KMS-11 (cell line): ENCODE data around the gene BPIFB1.

Experiments
- H2AFZ ChIP-seq: fragments of 200-600 bp; sonication (generic); 2 replicates; pipeline ENCODE4 v1.6.1; 2016; ENCODE audit warnings: antibody characterized with exemption, mixed run types, low read depth
- H3K27ac ChIP-seq: fragments of 200-600 bp; sonication (generic); 2 replicates; pipeline ENCODE4 v1.6.1; 2016; ENCODE audit warnings: mild to moderate bottlenecking, mixed run types
- H3K27me3 ChIP-seq: fragments of 200-600 bp; sonication (generic); 2 replicates; pipeline ENCODE4 v1.6.1; 2017; ENCODE audit warnings: mild to moderate bottlenecking, low read depth, mixed run types, moderate library complexity; ENCODE audit not compliant: insufficient read depth
- H3K36me3 ChIP-seq: fragments of 200-600 bp; sonication (generic); 2 replicates; pipeline ENCODE4 v1.6.1; 2017; ENCODE audit warnings: mild to moderate bottlenecking, mixed run types; ENCODE audit not compliant: insufficient read depth
- H3K4me1 ChIP-seq: fragments of 200-600 bp; sonication (generic); 2 replicates; pipeline ENCODE4 v1.6.1; 2016; ENCODE audit warnings: mild to moderate bottlenecking, low read depth, mixed run types; ENCODE audit not compliant: poor library complexity, severe bottlenecking
- H3K4me2 ChIP-seq: fragments of 200-600 bp; sonication (generic); 2 replicates; pipeline ENCODE4 v1.7.0; 2016; ENCODE audit warnings: mild to moderate bottlenecking, mixed run types
- H3K4me3 ChIP-seq: fragments of 200-600 bp; sonication (generic); IDR thresholded peaks from 2 replicates; pipeline ENCODE4 v1.6.1; 2017; ENCODE audit warnings: low read depth, low read length, mixed read lengths; ENCODE audit not compliant: insufficient read depth
- H3K79me2 ChIP-seq: fragments of 200-600 bp; sonication (generic); 2 replicates; pipeline ENCODE4 v1.6.1; 2016; ENCODE audit warnings: low read depth, mixed run types; ENCODE audit not compliant: insufficient read depth
- H3K9ac ChIP-seq: fragments of 200-600 bp; sonication (generic); 2 replicates; pipeline ENCODE4 v1.6.1; 2016; ENCODE audit warnings: mild to moderate bottlenecking, mixed run types
- H4K20me1 ChIP-seq: fragments of 200-600 bp; sonication (generic); 2 replicates; pipeline ENCODE4 v1.6.1; 2016; ENCODE audit warnings: mild to moderate bottlenecking, mixed run types; ENCODE audit not compliant: insufficient read depth
- TF ChIP-seq, protein P1 (sequence below): fragments of 200-600 bp; sonication (generic); conservative IDR thresholded peaks from 2 replicates; pipeline ENCODE4 v1.6.1; 2017; ENCODE audit warnings: low read depth, mild to moderate bottlenecking, antibody characterized with exemption, low read length, moderate library complexity, mixed read lengths

Gene BPIFB1

DNA sequence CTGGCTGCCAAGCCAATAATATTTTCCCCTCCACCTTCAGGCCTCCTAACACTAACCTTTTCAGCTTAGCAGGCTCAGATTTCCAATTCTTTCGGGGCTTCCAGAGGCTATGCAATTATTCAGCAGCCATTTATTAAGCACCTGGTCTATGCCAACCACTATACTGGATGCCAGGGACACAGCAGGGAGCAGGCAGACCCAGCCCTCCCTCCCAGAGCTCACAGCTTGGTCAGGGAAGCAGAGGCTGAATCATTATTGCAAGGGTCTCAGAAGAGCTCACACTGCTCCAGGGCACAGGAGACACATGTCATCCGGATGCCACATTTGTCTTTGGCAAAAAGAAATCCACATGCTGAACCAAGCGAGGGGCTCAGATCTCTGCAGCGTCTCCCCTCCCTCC is 1.3 kb downstream of the BPIFB1 start:
- Histone ChIP-seq H3K4me2 (no peak overlapping the region), H3K36me3 (no peaks in the 10 kb centered on the region), H3K4me1 (no peaks in the 10 kb centered on the region), H3K4me3 (no peak overlapping the region), H4K20me1 (no peaks in the 10 kb centered on the region), H3K79me2 (no peaks in the 10 kb centered on the region), H3K9ac (no peak overlapping the region), H3K27ac (no peak overlapping the region), H3K27me3 (peaks cover 32% of the 10 kb centered on the region; the same call in 1 of the 2 replicates), H2AFZ (no peak overlapping the region)
- TF ChIP-seq, protein P1, sequence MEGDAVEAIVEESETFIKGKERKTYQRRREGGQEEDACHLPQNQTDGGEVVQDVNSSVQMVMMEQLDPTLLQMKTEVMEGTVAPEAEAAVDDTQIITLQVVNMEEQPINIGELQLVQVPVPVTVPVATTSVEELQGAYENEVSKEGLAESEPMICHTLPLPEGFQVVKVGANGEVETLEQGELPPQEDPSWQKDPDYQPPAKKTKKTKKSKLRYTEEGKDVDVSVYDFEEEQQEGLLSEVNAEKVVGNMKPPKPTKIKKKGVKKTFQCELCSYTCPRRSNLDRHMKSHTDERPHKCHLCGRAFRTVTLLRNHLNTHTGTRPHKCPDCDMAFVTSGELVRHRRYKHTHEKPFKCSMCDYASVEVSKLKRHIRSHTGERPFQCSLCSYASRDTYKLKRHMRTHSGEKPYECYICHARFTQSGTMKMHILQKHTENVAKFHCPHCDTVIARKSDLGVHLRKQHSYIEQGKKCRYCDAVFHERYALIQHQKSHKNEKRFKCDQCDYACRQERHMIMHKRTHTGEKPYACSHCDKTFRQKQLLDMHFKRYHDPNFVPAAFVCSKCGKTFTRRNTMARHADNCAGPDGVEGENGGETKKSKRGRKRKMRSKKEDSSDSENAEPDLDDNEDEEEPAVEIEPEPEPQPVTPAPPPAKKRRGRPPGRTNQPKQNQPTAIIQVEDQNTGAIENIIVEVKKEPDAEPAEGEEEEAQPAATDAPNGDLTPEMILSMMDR: no peak

DNA sequence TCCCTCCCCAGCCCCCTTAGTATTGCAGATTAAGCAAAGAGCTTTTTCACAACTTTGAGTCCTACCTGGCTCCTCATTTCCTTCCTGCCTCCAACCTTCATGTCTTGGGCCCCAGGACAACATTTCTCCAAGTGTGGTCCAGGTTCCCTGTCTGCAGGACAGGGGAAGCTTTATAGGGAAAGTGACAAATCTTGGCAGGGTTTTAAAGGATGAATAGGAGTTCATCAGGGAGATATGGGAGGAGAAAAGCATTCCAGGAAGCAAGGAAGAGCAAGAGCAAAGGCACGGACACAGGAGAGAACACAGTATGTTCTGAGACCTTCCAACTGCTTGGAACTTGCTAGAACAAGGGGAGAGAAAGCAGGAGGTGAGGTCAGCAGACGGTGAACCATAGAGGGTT is 1.9 kb downstream of the BPIFB1 start:
- H3K4me3 ChIP-seq: no peak overlapping the region

DNA sequence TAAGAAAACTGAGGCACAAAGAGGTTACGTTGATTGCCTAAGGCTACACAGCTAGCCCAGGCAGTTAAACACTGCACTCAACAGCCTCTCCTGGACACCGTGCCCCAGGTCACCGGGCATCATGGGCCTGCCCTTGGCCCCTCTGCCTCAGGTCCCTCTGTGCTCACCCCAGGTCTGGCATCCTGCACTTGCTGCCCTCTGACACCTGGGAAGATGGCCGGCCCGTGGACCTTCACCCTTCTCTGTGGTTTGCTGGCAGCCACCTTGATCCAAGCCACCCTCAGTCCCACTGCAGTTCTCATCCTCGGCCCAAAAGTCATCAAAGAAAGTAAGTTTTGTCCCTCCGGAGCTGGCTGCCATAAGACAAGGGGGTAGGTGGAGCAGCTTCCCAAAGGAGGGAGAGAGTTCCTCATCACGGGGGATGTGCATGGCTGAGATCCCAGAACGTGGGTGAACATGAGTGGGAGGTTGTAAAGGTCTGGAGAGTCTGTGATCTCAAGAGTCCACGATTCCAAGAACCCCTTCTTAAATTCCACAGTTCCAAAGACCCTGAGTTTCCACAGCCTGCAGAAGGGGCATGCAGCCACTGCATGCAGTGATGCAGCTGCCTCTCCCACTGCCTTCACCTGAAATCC is 3.0 kb downstream of the BPIFB1 start:
- Histone ChIP-seq H4K20me1 (no peaks in the 10 kb centered on the region), H3K4me1 (no peaks in the 10 kb centered on the region), H3K27me3 (peaks cover 32% of the 10 kb centered on the region; the same call in 1 of the 2 replicates), H3K9ac (no peak overlapping the region), H2AFZ (no peak overlapping the region), H3K4me3 (no peak overlapping the region), H3K79me2 (no peaks in the 10 kb centered on the region), H3K27ac (no peak overlapping the region), H3K36me3 (no peaks in the 10 kb centered on the region), H3K4me2 (no peak overlapping the region)
- TF ChIP-seq, protein P1: no peak

More for the DNA sequence above, 1.9 kb downstream of the BPIFB1 start:
- Histone ChIP-seq H3K79me2 (no peaks in the 10 kb centered on the region), H3K27me3 (peaks cover 32% of the 10 kb centered on the region; the same call in 1 of the 2 replicates), H3K27ac (no peak overlapping the region), H3K36me3 (no peaks in the 10 kb centered on the region), H4K20me1 (no peaks in the 10 kb centered on the region), H2AFZ (no peak overlapping the region), H3K9ac (no peak overlapping the region), H3K4me1 (no peaks in the 10 kb centered on the region), H3K4me2 (no peak overlapping the region)
- TF ChIP-seq, protein P1: no peak

DNA sequence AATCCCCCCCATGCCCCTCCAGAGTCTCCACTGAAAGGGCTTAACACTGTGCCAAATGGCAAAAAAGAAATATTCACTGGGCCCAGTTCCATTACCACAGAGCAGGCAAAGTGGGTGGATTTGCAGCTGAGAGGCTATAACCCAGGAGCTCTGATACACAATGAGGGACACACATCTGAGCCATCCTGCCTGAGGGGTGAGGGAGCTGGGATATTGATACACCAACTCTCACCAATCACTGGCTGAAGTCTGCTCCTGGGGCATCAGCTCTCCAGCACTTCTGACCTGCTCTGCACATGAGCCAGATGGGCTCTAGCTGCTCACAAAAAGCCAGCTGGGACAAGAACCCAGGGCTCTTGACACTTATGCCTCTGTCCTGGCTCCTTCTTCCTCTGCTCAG is 4.9 kb downstream of the BPIFB1 start:
- Histone ChIP-seq H3K4me2 (no peak overlapping the region), H3K4me1 (no peaks in the 10 kb centered on the region), H2AFZ (no peak overlapping the region), H3K79me2 (no peaks in the 10 kb centered on the region), H3K36me3 (no peaks in the 10 kb centered on the region), H3K27me3 (peaks cover 32% of the 10 kb centered on the region; the same call in 1 of the 2 replicates), H3K9ac (no peak overlapping the region), H3K27ac (no peak overlapping the region), H3K4me3 (no peak overlapping the region), H4K20me1 (no peaks in the 10 kb centered on the region)
- TF ChIP-seq, protein P1: no peak
